ENCODE data around the gene LANCL2.
A peak's percentile ranks its signal among the peaks of the same experiment; 100 is the strongest.
"Not testable (repeated sequence)": the region's sequence is repeated elsewhere in the genome, so short reads cannot be mapped to it uniquely, and the experiment has no call there.

LANCL2 gene

DNA sequence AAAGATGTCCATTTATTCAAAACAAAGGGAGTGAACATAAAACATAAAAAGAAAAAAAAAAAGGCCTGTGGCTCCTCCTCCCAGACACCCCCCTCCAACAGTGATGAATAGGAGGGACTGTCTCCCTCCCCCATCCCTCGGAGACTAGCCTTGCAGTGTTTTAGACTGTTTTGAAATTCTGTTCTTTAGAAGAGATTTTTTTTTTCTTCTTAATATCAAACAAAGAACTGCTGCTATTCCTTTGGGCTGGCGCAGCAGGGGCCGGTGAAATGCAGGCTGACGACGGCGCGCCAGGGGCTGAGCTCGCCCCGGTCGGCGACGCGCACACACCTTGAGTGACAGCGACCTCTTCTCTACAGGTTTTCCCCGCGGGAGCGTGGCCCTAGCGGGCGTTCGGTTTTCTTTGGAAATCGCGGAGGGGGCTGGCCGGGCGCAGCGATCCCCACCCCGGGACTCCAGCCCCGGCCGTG, at the start of gene LANCL2:
TSS of gene LANCL2 (plus strand) at position 133 of the 470 bp plus-strand sequence. CDS start 689 bp downstream, outside the sequence.
- DNase-seq: peak in 34 of 56 donors; percentile 12 to 83 (median 70)

DNA sequence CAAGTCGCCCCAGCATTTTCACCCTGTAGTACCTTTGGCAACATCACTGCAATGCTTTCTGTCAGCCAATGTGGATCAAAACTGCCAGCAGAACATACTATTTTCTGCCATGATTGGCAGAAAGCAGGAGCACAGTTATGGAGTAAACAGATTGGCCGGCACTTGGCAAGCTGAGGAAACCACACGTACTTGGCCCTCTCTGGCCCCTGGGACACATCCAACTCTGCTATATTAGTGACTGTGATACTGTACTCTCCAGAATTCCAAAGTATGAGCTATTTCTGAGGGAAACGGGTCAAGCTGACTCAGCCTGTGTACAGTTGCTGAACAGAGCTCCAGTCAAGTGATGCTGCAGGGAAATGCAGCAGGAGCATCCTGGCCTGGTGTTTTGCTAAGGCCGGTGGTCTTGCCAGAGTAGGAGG, 39.8 kb upstream of the LANCL2 start:
- no peak for DNase-seq

- DNase-seq: no peak
Measured at GRCh38 chr7:55326081-55326835, 38.9 kb upstream of the LANCL2 start.

GRCh38 chr7:55326945-55327626, 38.1 kb upstream of the LANCL2 start:
- no peak for DNase-seq

- DNase-seq: no peak
Measured at GRCh38 chr7:55335151-55335550, 30.0 kb upstream of the LANCL2 start.

DNA sequence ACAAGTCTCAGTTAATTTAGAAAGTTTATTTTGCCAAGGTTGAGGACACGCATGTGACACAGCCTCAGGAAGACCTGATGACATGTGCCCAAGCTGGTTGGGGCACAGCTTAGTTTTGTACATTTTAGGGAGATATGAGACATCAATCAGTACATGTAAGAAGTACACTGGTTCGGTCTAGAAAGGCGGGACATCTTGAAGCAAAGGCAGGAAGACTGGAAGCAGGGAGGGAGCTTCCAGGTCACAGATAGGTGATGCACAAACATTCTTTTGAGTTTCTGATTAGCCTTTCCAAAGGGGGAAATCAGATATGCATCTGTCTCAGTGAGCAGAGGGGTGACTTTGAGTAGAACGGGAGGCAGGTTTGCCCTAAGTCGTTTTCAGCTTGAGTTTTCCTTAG, 29.4 kb upstream of the LANCL2 start:
- no peak for DNase-seq

DNA sequence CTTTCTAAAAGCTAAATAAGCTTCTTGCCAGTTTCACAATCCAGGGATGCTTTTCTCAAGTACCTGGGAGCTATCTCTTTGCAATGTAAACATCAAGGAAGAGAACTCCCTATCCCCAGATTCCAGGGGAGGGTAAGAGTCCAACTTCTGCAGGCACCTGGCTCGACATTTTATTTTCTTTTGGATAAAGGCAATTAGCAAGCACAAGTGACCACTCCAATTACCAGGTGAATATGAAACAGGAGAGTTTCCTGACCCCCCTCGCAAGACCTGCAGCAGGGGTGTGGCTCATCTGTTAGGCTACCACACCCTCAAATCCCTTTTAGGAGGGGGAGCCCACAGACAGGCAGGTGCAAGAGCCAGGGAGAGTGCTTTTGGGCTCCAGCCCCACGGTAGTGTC, 28.6 kb upstream of the LANCL2 start:
- no peak for DNase-seq

GRCh38 chr7:55339033-55340000, 25.8 kb upstream of the LANCL2 start:
- no peak for DNase-seq

- DNase-seq: no peak
Measured at GRCh38 chr7:55342216-55342871, 22.8 kb upstream of the LANCL2 start.

DNA sequence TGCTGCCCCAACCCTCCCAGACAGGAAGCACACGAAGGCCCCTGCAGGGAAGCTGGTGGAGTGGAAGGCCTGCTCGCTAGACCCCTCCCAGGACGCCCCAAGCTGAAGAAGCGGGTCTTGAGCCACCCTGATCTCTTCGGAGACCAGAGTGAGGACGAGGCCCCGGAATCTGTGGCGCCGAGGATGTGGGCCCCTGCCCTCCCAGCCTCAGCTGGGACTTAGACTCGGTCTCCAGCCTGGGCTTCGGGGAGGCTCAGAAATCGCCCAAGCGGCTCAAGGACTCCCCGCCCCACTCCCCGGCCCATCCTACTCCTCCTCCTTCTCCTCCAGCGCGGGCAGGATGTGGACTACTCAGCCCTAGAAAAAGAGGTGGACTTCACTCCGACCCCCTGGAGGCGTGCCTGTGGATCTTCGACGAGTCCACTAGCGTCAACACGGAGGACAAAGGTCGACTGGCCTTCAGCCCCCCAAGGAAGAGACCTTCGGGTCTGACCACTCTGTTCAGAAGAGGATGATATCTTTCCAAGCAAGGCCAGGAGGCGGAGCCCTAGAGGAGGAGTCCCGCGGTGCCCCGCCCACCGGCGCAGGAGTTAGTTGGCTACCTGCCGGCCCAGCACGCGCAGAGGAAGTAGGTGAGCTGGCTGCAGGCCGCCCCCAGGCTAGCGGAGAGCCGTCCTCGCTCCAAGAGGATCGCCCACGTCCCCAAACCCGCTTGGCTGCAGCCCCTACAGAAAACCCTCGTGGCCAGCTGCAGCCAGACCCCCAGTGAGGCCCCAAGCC, 21.9 kb upstream of the LANCL2 start:
- DNase-seq: no peak

GRCh38 chr7:55343860-55344606, 21.1 kb upstream of the LANCL2 start:
- no peak for DNase-seq

GRCh38 chr7:55344840-55345239, 20.3 kb upstream of the LANCL2 start:
- DNase-seq: no peak

GRCh38 chr7:55345292-55345691, 19.8 kb upstream of the LANCL2 start:
- no peak for DNase-seq

- DNase-seq: no peak
Measured at GRCh38 chr7:55348502-55348901, 16.6 kb upstream of the LANCL2 start.

GRCh38 chr7:55349121-55349520, 16.0 kb upstream of the LANCL2 start:
- DNase-seq: peak in 1 of 56 donors; percentile 10

DNA sequence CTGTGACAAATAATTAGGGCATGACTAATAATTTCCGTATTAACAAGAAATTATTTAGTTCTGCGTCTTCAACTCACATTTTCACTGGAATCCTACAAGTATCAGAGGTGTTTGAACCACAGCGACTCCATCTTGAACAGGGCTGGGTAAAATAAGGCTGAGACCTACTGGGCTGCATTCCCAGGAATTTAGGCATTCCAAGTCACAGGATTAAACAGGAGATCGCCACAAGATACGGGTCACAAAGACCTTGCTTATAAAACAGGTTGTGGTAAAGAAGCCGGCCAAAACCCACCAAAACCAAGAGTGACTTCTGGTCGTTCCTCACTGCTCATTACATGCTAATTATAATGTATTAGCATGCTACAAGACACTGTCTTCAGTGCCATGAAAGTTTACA, 14.9 kb upstream of the LANCL2 start:
- DNase-seq: no peak

- no peak for DNase-seq
Measured at GRCh38 chr7:55351263-55351662, 13.9 kb upstream of the LANCL2 start.

GRCh38 chr7:55352947-55353273, 12.2 kb upstream of the LANCL2 start:
- not testable (repeated sequence) for DNase-seq

DNA sequence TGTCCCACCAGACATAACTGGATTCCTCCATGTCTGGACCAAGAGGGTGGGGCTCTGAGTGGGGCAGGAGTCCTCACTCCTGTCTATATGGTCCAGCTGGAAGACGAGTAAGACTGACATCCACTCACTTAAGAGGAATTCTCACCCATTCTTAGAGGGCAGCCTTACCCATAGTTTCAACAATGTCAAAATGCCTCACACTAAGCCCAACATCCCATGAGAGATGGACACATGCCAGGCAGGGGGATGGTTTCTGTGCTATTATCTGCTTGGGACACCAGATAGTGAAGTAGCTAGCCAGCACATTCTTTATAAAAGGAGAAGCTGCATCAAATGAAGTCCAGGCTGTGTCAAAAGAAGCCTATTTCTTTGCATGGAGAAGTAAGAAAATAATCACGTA, 4.7 kb upstream of the LANCL2 start:
- DNase-seq: no peak

- DNase-seq: no peak
Measured at GRCh38 chr7:55361560-55361959, 3.6 kb upstream of the LANCL2 start.
